Measurements from ENCODE around the gene SHLD2.
"Not testable (repeated sequence)": the region's sequence is repeated elsewhere in the genome, so short reads cannot be mapped to it uniquely, and the experiment has no call there.

SHLD2 gene, protein sequence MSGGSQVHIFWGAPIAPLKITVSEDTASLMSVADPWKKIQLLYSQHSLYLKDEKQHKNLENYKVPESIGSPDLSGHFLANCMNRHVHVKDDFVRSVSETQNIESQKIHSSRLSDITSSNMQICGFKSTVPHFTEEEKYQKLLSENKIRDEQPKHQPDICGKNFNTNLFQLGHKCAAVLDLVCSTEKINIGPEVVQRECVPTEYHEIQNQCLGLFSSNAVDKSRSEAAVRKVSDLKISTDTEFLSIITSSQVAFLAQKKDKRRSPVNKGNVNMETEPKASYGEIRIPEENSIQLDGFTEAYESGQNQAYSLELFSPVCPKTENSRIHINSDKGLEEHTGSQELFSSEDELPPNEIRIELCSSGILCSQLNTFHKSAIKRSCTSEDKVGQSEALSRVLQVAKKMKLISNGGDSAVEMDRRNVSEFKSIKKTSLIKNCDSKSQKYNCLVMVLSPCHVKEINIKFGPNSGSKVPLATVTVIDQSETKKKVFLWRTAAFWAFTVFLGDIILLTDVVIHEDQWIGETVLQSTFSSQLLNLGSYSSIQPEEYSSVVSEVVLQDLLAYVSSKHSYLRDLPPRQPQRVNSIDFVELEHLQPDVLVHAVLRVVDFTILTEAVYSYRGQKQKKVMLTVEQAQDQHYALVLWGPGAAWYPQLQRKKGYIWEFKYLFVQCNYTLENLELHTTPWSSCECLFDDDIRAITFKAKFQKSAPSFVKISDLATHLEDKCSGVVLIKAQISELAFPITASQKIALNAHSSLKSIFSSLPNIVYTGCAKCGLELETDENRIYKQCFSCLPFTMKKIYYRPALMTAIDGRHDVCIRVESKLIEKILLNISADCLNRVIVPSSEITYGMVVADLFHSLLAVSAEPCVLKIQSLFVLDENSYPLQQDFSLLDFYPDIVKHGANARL

DNA sequence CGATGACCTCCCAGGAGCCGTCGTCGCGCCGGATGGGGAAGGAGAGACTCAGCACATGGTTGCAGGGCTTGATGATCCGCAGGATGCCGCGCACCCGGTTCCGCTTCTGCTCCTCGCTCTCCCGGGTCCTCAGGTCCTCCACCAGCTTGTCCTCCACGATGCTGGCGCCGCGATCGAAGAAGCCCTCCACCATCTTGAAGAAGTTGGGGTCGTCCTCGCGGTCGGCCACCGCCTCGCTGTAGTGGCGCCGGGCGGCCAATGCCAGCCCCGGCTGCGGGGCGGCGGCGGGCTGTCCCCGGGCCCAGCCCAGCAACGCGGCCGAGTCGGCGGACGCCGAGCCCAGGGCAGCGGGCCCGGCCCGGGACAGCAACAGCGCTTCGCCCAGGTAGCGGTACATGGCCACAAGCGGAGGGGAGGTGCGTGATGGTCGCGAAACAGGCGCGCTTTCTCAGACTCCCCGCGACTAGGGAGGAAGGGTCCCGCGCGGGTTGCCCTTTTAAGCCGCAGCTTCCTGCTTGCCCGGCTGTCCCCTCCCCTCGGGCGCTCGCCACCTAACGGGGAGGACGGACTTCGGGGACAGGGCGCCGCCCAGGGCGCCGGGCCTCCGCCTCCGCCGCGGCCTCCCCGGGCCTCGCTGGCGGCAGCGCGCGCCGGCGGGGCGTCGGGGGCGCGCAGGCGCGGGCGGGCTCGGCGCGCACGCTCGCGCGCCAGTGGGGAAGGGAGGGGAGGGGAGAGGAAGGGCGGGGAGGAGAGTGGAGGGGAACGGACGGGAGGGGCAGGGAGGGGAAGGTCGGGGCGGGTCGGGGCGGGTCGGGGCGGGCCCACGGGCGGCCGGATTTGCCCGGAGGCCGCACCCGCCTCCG, at the start of gene SHLD2, which contains the start of gene GLUD1:
Gene SHLD2 (plus strand): TSS at position 834 of the 863 bp plus-strand sequence. CDS start 56,149 bp downstream, outside the sequence.
Gene GLUD1 (minus strand): TSS at position 471 of the 863 bp plus-strand sequence. CDS start 74 bp downstream, at position 397.
- DNase-seq, result no peak

DNA sequence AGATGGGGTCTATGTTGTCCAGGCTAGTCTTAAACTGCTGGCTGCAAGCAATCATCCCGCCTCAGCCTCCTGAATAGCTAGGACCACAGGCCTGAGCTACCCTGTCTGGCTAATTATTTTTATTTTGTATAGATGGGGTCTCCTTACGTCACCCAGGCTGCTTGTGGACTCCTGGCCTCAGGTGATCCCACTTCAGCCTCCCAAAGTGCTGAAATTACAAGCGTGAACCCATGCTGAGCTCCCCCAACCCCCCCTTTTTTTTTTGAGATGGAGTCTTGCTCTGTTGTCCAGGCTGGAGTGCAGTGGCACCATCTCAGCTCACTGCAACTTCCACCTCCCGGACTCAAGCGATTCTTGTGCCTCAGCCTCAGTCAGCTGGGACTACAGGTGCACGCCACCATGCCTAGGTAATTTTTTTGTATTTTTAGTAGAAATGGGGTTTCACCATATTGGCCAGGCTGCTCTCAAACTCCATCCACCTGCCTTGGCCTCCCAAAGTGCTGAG, 49.5 kb upstream of the SHLD2 start:
- no peak for DNase-seq

DNA sequence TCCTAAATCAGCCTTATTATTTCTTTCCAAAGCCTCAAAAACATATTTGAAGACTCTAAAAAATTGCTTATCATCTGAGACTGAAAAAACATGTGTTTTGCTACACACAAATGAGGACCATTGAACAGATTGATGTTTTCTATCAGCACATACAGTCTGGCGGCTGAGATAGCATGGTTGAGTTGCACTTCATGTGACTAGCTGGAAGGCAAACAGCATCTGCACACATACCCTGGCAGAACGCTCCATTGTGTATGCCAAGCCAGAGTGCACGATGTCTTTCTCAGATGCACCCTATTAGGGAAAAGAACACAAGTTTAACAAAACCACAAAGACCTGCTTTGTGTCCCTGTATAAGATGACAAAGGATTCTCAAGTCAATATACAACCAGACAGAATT, 41.9 kb upstream of the SHLD2 start:
- no peak for DNase-seq

DNA sequence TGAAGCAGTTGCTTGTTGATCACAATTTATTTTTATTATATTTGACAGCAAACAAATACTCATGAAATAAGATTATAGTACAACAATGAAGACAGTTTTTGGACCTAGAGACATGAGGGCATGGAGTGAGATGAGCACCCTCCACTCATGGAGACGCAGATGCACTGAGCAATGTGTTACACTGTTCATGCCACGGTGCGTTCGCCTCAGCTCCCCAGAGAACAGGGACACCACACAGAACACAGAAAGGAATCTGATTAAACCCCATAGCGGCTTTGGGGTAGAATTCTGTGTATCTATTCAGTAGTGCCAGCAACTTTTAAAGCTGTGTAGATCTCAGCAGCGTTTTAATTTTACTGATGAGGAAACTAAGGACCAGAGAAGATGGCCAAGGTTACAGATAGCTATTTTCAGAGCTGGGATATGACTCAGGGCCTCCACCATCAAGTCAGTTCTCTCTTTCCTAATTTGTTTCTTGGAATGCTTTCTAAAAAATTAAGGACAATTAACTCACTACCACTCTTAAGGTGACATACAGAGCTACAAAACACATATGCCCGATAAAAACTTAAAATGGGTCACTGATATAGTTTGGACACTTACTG, 41.3 kb upstream of the SHLD2 start:
- no peak for DNase-seq

DNA sequence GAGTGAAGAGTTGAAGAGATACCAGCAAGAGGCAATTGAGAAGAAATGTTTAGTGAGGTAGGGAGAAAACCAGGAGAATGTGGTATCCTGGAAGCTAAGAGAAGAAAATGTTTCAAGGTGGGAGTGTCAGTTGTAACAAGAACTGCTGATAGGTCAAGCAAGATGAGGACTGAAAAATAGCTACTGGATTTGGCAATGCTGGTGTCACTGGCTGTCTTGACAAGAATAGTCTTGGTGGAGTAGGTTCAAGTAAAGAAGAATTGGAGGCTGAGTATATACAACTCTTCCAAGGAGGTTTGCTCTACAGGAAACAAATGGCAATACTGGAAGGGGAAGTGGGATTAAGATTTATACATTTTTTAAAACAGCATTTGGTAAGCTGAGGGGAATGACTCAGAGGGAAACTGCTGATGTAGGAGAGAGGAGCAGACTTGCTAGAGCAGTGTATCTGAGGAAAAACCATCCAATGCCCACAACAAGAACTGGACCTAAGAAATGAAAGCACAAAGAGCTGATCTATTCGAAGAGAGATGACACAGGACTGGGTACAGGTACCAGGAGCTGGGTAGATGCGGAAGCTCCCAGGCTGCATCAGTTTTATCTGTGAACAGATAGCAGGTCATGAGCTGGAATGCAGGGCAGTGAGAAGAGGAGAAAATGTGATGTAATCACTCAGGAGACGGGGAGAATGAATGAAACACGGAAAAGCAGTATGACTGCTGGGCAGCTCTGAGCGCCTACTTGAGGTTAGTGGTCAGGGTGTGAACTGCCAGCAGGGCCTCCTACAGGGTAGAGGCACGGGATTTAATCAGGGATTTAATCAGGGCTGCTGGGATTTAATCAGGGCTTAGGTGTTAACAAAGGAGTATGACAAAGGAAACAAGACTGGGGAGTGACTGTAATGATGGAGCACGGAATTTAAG, 40.4 kb upstream of the SHLD2 start:
- no peak for DNase-seq

DNA sequence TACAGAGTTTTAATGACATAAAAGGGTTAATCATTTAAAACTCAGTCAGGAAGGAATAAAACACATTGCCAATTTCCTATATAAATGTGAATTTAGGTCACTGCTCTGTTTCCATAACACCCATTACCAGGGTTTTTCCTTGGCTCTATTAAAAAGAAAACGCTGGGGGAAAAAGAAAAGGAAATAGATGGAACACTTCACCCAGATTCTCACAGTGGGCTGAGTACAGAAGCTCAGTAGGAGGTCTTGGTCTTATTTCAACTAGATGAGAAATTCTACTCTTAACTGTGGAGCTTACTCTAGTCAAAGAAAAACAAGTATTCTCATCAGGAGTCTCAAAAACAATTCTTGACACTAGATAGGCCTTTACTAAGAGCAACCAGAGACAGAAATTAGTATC, 36.8 kb upstream of the SHLD2 start:
- no peak for DNase-seq

DNA sequence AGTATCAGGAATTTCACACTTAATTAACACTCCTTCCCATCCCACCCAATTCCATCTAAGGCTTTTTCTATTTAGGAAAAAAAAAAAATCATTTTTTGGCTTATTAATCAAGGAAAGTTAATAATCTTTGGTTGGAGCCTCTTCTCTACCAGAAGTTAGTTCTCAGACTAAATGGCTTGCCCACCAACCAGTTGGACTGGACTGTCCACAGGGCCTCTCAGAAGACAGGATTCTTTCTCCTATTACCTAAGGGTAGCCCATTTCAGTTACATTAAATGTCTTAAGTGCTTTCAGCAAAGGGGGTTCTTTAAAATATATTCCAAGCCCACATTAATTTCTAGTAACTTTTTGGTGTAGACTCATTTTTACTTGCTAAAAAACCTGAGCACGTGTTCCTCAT, 35.6 kb upstream of the SHLD2 start:
- DNase-seq, result no peak

DNA sequence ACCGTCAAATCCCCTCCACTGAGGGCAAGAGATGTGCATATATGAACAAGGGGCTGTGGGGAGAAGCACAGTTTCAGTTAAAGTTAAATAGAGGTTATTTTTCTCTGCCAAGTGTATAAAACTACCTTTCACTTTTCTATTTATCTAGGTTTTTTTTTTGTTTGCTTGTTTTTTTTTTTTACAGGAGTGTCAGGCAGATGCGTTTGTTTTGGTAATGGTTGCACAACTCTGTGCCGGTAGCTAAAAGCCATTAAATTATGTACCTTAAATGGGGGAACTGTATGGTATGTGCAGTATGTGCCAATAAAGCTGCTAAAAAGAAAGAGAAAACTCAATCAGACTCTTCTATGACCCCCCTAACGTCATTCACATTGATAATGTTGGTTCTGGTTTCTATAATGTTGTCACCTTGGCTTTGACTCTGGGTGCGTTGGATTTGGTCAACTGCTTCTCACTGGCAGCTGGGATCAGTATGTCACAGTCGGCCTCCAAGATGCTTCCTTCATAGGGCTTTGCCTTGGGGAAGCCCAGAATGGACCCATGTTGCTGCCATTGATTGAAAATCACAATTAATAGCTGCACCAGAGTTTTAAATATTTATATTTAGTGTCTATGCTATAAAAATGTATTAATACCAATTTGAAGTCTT, 34.6 kb upstream of the SHLD2 start:
- DNase-seq, result no peak

DNA sequence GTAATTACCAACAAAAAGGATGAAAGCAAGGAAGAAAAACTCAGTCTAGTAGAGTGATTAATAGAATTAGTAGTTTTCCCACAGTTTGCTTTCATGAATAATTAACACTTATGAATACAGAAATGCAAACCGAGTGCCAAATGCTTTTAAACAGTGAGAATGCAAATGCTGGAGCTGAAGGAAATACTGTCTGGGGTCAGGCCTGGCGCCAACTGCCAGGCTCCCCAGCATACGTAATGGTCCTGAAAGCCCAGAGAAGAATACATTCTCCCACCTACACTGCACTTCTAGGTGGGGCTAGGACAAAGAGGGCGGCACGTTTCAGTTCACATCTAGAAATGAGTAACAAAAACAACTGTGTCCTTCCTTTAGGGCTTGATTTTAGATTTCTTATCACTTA, 30.4 kb upstream of the SHLD2 start:
- no peak for DNase-seq

DNA sequence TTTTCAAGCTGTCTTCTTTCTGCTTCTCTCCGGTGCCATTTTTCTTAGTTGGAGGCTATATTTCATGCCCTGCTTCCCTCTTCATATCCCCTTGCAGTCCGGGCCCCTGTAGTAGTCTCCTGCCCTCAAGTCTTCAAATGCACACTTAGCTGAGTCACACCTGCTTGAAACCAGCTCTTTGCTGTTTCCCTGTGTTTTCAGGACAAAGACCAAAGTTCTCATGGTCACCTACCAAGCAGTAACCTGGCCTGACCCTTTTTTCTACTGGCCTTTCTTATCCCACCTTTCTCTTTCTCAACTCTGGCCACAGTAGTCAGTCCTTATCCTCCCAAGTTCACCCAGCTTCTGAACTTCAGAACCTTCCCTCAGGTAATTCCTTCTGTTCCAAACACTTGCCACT, 28.8 kb upstream of the SHLD2 start:
- no peak for DNase-seq

DNA sequence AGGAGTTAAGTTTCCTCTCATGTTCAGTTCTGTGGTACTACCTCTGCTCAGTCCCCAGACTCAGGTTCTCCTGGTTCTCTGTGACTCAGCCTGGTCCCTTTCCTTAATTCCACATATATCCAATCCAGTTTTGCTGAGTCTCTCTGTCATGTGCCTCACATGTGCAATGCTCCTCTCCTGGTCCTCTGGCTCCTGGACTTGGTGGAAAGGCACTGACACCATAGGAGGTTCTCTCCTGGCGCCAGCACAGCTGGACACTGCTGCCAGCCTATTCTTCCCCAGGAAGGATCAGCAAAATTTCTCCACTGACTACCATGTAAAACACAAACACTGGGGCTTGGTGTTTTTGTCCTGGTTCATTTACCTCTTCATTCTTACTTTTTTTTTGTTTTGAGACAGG, 28.1 kb upstream of the SHLD2 start:
- no peak for DNase-seq

DNA sequence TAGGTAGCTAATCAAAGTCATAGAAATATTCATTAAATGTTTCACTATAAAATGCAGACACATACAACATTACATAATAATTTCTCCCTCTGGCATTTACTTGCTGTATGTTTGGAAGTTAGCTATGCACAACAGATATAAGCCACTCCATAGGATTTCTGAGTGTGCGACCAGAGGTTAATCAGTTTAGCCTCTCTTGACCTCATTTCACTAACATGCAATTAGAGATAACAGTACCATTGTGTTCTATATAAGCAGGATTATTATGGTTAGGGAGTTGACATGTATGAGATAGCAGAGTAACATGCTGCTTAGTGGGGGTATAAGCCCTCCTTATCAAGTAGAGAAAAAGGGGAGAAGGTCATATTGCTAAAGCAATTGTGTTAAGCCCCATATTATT, 26.7 kb upstream of the SHLD2 start:
- no peak for DNase-seq

DNA sequence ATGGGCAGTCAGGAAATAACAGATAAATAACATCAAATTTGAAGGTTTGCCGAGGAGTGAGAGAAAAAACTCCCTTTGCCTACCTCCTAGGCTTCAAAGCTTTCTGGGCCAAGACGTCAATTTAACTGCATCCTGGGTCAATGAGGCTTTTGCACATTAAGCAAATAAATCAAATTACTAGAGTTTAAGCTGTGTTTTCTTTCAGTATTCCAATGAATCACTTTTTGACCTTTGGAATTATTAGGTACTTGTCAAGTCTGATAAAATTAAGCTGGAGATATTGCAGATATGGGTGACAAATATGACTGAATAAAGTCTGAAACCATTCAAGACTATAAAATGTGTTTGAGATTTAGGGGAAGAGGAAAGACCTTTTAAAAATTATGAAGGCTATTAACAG, 22.6 kb upstream of the SHLD2 start:
- no peak for DNase-seq

DNA sequence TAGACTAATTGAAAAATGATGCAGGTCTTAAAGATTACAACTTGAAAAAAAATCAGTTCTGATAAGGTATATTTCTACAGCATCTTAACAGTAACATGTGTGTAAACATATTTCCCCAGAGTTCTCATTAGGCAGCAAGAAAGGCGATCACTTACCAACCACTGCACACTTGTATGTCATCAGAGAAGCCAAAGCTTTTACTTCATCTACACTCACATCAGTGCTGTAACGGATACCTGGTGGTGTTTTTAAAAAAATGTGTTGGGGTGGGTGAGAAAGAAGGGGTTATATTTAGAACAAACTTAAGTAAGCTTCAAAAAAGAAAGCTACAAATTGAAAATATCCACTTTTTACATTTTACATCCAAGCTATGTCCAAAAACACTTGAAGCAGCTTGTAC, 18.6 kb upstream of the SHLD2 start:
- DNase-seq, result not testable (repeated sequence)

DNA sequence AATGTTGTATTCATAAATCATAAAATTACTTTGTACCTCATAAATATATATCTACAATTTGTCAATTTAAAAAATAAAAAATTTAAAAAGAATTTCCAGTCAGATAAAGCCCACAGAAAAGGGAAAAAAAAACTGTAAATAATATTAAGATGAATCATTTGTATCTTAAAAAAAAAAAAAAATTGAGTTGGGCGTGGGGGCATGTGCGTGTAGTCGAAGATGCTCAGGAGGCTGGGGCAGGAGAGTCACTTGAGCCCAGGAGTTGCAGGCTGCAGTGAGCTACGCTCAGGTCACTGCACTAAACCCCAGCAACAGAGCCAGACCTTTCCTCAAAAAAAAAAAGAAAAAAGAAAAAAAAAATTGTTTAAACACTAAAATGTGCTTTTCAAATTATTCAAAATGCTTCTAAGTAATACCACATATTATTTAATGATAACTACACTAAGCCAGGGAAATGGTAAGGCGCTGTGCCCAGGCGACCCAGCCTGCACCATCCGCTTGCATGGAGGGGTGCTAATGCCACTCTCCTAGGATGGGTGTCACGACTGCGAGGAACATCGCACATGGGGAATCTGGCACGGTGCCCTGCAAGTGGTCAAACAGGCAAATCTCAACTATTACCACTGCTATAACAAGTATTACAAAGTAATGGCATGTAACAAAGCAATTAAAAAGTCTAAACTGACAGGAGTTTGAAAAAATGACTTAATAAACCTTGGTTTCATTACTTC, 15.7 kb upstream of the SHLD2 start:
- DNase-seq, result no peak

DNA sequence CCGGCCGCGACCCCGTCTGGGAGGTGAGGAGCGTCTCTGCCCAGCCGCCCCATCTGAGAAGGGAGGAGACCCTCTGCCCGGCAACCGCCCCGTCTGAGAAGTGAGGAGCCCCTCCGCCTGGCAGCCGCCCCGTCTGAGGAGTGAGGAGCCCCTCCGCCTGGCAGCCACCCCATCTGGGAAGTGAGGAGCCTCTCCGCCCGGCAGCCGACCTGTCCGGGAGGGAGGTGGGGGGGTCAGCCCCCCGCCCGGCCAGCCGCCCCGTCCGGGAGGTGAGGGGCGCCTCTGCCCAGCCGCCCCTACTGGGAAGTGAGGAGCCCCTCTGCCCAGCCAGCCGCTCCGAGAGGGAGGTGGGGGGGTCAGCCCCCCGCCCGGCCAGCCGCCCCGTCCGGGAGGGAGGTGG, 14.4 kb upstream of the SHLD2 start:
- DNase-seq, result not testable (repeated sequence)

DNA sequence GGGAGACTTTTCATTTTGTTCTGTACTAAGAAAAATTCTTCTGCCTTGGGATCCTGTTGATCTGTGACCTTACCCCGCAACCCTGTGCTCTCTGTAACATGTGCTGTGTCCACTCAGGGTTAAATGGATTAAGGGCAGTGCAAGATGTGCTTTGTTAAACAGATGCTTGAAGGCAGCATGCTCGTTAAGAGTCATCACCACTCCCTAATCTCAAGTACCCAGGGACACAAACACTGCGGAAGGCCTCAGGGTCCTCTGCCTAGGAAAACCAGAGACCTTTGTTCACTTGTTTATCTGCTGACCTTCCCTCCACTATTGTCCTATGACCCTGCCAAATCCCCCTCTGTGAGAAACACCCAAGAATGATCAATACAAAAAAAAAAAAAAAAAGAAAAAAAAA, 13.4 kb upstream of the SHLD2 start:
- not testable (repeated sequence) for DNase-seq

DNA sequence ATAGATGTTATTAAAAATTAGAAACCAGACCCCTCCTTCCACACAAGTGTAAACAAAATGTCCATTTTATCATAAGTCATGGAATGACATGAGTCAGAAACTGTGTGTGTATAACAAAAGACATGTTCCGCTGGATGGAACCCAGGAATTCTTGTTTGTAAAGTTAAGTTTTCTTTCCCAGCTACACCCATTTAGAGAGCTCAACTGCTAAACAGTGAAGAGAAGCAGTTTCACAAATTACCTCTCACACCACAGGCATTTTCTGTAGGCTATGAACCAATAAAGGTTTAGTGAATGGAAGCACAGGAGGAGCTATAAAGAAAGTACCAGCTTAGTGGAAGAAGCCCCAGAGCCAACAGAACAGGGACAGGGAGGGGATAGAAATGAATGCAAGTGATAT, 12.8 kb upstream of the SHLD2 start:
- DNase-seq, result not testable (repeated sequence)

DNA sequence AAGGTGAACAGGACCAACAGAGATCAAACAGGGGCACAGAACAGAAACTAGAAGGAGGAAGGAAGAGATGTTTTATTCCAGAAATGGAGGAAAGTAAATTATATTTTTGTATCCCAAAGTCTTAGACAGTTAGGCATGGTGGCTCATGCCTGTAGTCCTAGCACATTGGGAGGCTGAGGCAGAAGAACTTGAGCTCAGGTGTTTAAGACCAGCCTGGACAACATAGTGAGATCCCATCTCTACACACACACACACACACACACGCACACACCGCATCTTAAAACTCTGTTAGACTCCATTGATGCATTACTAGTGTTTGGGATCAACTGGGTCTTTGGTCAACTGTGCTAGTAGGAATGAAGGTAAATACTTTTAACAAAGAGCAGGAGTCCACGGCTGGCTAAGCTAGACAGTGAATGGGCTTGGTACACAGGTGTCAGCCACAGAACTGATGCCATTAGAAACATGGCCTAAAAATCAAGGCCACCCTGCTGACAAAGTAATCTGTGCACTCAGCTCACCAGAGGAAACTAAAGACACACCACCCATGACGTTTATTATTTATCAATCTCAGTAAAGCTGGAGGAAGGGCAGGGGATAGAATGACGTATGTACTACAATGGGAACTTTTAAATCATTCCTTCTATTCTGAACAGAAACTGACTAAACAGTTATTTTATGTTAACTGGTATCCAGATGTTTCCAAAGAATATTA, 11.3 kb upstream of the SHLD2 start:
- DNase-seq, result not testable (repeated sequence)

Measured in SHP77 treated with DMSO at 0.1 percent for 48 hours (cell line).